ENCODE measurements around the gene NR2C2AP.
"Not testable (repeated sequence)": the region's sequence is repeated elsewhere in the genome, so short reads cannot be mapped to it uniquely, and the experiment has no call there.

NR2C2AP gene

DNA sequence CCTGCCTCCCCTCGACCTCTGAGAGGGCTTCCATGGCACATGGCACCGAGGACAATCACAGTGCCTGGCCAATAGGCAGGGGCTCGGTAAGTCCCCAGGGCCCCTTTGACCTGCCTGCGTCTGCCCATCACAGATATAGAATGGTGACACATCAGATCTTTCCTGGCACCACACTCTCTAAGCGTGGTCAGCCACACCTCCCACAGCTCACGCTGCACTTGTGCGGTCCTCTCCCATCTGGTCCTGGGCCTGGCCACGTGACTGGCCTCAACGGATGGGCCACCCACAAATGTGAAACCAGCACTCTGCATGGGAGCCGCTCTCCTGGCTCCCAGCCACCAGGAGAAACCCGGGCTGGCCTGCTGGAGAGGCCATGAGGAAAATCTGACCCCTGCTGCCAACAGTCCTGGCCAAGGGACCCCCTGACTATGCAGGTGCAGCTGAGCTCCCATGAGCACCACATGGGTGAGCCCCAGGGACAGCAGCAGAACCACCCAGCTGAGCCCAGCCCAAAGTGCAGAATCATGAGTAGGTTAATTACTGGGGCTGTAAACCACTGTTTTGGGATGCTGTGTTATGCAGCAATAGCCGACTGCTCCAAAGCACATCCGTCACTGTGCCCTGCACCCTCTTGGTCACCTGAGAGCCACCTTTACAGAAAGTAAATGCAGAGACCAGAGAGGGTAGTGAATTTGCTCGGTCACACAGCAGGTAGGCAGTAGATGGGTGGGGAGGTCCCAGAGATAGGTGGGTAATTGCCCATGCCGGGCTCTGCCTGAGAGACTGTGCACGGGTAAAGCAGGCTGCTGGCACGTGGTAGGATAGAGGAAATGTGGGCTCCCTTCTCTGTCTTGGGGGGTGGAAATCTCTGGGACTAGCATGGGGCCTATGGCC is 23.4 kb downstream of the NR2C2AP start:
- DNase-seq, result no peak

DNA sequence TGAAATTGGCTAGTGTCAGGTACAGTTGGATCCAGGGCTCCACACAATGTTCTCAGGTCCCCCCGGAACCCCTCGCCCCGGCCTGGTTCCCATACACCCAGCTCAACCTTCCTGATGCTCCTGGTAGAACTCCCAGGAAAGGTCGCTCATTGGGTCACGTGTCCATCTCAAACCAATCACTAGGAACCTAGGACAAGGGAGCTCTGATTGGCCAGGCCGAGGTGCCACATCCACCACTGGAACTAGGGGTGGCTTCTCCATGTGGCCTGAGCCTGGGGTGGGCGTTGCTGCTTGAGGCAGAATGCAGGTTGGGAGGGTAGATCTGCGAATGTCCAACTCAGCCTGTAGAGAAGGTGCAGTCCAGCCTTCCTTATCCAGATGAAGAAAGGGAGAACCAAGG is 26.3 kb downstream of the NR2C2AP start:
- no peak for DNase-seq

DNA sequence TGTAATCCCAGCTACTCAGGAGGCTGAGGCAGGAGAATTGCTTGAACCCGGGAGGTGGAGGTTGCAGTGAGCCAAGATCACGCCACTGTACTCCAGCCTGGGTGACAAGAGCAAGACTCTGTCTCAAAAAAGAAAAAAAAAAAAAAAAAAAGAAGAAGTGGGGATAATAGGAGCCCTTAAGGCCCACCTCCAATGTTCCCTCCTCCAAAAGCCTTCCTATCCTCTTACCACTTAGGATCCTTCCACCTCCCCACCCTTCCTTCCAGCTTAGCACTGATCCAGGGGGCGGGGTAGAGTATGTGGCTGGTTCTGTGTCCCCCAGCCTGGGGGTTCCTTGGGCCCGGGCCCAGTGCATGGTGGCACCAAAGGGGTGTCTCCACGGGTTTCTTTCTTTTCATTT is 30.0 kb downstream of the NR2C2AP start:
- not testable (repeated sequence) for DNase-seq

DNA sequence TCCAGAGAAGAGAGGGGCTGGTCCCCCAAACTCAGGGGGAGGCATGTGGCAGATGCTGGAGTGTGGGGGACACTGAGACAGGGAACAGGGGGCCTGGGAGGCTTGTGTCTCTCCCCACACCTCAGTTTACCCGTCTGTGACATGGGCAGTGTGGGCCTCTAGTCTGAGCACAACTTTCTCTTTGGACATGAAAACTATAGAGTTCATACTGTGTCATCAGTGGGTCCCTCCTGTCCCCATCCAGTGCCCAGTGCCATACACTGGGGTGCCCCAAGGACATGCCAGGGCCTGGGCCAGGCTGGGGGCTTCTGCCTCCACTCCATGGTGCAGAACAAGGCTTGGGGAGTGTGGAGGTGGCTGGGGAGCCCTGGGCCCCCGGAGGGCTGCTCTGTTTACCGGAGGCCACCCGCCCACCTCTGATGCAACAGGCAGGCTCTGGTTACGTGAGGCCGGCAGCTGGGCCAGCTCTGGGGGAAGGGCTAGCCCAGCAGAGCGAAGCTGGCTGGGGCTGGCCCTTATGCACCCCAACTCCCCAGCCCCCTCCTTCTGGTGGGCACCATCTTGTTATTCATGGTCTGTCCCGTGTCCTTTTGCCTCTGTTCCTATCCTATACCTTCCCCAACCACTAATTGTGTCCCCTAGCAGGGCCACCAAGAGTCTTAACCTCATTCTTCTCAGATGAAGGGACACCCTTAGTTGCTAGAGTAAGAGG is 31.2 kb downstream of the NR2C2AP start:
- DNase-seq, result no peak

DNA sequence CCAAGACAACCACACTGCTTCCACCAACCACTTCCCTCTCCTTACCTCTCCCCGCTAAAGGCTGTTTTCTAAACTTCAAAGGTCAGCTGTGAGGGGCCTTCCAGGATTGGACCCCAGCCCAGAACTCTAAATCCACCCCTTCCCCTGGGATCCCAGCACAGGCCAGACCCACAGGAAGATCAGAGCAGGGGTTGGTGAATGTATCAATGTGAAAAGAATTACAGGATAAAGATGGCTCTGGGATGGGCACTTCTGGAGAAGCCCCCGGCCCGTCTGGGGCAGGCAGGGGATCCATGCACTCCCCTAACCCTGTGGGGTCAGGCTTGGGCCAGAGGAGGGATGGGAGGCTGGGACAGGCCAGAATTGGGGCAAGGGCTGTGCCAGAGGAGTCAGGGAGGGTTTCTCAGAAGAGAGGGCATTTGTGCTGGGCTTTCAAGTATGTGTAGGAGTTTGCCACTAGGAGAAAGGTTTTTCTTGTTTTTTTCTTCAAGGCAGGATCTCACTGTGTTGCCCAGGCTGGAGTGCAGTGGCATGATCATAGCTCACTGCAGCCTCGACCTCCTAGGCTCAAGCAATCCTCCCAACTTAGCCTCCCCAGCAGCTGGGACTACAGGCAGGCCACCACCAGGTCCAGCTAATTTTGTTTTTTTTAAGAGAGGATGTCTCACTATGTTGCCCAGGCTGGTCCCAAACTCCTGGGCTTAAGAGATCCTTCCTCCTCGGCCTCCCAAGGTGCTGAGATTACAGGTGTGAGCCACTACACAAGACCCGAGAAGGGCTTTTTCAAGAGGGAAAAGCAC is 32.1 kb downstream of the NR2C2AP start:
- no peak for DNase-seq

DNA sequence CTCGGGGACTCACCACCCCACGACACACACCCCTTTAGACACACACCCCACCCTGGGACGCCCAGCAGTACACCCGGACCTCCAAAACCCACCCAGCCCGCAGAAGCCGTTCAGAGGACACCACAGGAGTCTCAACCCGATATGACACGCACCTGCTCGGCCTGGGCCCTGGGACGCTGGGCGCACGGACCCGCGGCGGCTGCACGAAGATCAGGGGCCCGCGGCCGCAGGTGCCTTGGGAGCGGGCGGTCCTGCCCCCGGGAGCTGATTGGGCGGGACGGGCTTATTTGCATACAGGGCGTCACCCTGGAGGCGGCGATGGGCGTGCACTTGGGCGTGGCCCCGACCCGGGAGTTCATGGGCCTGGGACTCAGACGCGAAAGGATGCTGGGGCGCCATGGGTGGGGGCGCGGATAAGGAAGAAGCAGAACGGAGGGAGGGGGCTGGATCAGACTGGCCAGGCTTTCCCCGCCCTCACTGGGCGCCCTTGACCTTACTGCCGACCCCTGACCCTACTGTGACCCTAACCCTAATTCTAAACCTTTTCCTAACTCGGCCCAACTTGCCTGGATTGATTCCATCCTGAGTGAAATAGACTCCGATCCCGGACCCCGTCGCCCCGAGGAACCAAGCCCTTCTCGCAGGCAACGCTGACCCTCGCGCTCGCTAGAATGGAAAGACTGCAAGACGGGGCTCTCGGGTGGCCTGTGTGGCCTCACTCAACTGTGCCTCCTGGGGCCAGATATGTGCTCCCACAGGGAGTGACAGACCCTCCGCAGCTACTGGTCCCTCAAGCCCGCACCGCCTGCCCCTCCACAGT is 33.0 kb downstream of the NR2C2AP start, which contains the start of gene MEF2B:
Gene MEF2B (minus strand): TSS at position 211 of the 820 bp plus-strand sequence. CDS start 19,528 bp downstream, outside the sequence.
- DNase-seq, result peak; percentile 66 to 69

DNA sequence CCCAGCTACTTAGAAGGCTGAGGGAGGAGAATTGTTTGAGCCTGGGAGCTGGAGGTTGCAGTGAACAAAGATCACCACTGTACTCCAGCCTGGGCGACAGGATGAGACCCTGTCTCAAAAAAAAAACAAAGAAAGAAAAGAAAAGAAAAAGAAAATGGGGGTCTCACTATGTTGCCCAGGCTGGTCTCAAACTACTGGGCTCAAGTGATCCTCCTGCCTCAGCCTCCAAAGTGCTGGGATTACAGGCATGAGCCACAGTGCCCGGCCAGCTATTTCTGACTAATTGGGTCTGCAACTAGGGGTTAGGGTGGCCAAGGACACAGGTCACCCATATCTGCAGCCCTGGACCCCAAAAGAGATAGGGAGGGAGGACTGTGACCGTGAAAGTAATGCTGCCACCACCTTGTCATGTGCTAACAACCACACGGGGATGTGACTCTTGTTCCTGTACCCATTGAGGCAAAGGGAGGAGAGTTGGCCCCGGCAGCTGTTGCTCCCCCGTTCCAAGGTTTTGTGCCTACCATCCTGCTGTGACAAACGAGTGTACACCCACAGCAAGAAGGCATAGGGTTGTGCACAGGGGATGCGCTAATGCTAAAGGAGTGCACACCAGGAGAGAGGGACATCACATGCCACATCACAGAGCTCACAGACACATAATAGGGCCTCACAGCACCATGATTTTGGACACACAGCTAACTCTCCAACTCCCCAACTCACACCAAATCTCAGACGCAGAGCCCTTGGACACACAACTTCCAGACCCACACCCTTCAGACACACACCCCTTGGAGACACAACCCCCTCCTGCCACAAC is 33.8 kb downstream of the NR2C2AP start:
- DNase-seq, result no peak

DNA sequence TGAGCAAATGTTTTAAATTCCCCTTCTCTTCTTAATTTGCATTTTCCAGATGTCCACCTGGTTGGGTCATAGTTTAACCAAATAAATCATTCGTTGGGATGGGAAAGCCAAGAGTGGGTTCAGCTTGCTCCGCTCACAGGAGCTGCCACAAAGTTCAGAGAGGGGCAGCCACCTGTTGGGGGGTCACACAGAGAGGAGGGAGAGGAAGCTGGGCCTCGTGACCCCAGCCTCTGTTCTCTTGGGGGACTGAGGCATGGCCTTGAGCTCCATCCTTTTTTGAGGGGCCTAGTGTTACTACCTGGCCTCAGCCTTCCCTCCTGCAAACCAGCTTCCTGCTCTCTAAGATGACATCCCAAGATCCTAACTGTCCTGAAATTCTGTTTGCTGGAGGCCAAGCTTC is 35.6 kb downstream of the NR2C2AP start:
- DNase-seq, result no peak

DNA sequence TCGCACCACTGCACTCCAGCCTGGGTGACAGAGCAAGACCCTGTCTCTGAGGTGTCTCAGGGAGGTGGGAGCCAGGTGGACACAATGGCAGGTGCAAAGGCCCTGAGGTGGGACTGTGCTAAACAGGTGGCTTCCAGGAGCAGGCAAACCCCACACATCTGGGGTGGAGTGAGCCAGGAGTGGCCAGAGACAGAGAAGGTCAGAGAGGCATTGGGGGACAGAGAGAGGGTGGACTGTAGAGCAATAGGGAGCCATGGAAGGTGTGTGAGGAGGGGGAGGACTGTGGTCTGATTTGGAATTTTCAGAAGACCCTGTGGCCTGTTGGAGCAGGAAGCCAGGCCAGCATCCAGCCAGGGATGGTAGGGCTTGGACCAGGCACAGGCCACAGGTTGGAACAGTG is 37.8 kb downstream of the NR2C2AP start:
- no peak for DNase-seq

DNA sequence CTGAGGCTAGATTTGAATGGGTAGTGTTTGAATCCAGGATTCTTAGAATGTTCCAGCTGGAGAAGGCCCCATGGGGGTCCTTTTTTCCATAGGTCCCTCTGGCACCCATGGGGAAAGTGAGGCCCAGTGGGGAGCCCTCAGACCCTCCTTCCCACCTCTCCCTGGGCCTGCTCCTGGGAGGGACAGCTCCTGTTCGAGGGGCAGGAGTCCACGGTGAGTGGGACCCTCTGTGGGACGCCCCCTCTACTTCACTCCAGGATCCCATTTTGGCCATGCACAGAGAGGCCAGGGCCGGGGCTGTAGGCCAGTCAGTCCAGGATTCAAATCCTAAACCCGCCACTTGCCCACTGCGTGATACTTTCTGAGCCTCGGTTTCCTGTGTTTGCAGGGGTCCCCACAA is 40.7 kb downstream of the NR2C2AP start:
- DNase-seq, result no peak

DNA sequence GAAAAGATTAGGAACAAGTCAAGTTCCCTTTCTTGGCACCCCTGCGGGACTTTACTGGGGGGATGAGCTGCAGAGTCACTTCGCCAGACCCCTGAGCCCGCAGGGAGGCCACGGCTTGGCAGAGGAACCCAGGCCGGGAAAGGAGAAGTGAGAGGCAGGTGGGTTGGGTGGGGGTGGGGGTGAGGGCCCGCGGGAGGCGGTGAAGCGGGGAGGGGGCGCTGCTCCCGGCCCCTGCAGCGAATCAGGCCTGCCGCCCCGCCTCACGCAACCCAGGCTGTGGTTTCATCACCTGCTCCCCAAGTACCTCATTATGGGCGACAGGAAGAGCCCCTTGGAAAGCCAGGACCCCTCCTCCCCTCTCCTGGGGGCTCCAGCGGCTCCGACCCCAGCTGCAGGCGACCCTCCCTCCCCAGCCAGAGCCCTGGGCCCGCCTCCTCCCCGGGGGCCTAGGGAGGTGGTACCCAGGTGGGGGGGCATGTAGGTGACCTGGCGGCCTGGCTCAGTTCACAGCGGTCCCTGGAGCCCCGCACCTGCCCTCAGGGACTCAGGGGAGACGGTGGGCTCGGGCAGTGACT is 42.7 kb downstream of the NR2C2AP start:
- DNase-seq, result no peak

DNA sequence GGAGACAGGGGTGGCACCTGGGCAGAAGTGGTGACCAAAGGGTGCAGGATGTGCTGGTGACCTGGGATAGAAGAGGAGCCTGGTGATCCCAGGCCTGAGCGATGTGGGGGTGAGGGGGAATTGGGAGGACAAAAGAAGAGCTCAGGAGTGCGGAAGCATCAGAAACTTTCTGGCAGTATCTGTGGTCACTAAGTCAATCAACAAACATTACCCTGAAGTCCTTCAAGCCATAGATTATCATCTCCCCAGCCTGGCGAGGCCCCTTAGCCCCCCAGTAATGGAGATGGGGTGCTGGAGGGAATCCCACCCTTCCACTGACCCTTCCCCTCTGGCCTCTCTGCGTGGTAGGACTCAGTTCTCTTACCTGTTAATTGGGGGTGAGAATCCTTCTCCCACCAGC is 43.7 kb downstream of the NR2C2AP start:
- no peak for DNase-seq

DNA sequence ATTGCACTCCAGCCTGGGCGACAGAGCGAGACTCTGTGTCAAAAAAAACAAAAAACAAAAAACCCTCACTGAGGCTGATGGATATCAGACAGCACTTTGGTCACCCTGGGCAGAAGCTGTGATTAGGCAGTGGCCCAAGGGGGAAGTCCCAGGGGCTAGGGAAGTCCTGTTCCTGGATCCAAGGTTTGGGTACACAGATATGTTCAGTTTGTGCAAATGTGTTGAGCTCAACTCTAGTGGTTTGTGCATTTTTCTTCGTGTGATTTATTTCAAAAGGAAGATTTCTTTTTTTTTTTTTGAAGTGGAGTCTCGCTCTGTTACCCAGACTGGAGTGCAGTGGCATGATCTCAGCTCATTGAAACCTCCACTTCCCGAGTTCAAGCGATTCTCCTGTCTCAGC is 45.4 kb downstream of the NR2C2AP start:
- DNase-seq, result no peak

DNA sequence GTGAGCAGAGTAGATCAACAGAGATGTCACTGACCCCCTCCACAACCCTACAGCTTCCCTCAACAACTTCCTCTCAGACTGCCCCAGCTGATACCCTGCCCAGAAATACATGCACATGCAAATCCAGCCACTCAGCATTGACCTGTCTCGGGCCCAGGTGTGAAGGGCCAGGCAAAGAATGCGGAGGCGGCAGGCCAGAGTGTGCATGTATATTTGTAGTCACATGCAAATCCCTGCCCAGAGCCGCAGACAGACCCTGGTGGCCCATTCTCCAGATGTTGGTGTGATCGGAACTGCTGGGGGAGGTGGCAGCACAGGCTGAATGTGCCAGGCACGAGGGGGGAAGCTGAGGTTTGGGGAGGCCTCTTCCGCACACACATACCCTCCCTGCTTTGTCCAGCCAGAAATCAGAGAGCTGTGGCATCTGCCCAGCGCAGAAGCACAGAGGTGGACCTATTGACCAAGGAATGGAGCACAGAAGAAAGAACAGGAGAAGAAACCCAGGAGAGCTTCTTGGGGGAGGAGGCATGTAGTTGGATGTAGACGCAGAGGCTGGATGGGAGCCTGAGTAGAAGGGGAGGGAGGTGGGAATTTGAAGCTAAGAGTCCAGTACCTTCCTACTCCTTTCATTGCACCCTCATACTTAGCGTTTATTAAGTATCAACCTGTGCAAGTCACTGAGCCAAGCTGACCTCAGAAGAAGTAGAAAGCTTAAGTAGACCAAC is 47.6 kb downstream of the NR2C2AP start:
- DNase-seq, result no peak

DNA sequence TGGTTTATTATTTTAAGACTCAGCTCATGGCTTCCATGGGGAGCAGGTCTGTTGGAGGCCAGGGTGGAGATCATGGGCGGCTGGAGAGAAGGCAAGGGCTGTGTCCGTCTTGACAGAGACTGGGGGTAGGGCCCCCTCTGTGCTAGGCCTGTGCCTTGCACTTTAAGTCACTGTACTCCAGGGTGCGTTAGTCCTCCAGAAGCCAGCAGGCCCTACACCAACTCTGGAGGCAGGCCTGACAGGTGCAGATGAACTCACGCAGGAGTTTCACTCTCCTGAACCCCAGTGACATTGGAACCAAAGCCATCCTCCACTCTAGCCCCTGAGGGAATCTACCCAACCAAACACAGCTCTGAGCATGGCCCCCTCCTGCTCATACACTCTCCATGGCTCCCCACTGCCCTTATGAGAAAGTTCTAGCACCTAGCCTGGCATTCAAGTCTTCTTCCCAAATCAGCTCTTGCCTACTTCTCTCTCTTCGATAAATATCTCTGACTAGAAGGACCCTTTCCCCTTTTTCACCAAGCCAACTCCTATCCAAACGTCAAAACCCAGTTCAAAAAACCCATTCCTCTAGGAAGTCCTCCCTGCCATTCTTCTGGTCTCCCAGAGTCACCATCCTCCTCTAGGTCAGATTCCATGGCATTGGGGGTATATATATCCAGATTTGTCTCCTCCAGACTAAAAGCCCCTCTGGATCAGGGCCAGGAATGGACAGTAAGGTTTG is 48.3 kb downstream of the NR2C2AP start:
- DNase-seq, result no peak

DNA sequence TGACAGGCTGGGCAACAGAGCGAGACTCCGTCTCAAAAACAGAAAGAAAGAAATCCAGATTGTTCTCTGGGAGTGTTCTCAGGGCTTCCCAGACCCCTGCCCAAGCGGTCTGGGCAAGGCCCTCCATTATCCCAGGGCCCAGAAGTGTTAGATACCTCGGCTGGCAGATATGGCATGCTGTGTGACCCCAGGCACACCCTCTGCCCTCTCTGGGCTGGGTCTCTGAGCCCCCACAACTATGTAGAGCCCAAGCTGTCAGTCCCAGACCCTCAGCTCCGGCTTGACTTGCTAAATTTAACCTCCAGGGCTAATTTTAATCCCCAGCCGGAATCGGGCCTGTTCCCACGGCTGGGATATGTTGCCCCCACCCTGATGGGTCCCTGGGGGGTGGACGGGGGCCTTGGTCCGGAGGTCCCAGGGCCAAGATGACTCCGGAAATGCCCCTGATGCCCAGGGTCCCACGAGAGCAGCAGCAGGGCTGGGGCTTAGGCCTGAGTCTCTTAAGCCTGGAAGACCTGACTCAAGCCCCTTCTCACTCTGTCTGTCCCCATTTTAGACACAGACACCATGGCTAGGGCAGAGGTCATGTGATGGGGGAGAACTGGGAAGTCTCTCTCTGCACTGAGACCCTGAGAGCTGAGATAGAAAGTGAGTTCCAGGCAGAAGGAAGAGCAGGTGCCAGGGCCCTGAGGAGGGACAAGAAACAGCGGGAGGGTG is 50.4 kb downstream of the NR2C2AP start:
- DNase-seq, result no peak

DNA sequence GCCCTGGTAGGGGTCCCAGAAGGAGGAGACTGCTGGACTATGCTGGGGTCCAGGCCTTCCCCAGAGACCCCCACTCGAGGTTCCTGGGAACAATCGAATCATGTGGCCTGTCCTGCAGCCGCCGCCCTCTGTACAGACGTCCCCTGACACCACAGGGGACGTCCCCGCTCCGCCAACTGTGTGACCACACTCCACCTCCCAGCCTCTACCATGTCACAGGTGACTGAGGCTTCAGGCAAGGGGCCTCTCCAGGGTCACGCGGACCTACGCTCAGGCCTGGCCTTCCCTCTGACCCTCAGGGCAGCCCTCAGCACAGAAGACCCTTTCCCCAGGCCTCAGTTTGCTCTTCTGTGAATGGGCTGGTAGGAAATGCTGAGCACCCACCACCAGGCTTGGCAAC is 51.8 kb downstream of the NR2C2AP start:
- no peak for DNase-seq

All from activated CD4-positive, alpha-beta T cell treated with anti-CD3 and anti-CD28 coated beads, Interleukin-2, amount 50 U/mL, for 4 hours (primary cell).